Stimulated activated CD8-positive, alpha-beta memory T cell treated with anti-CD3 and anti-CD28 coated beads, Interleukin-4, amount 100 ng/mL, for 48 hours (primary cell): ENCODE data around the gene MBD3.

Experiments
- DNase-seq: peaks from one replicate; pipeline ENCODE4 v3.0.0-alpha.2; 2020

MBD3 gene

GRCh38 chr19:1592024-1592754 lies 476 bp downstream of the MBD3 start:
- DNase-seq: peak; percentile 86

- DNase-seq: no peak
Measured at GRCh38 chr19:1591421-1592023, 1.1 kb downstream of the MBD3 start.

- DNase-seq: peak; percentile 58
Measured at GRCh38 chr19:1590641-1591397, 1.8 kb downstream of the MBD3 start.

GRCh38 chr19:1587872-1588271 lies 4.8 kb downstream of the MBD3 start:
- DNase-seq: no peak

GRCh38 chr19:1585243-1585580 lies 7.5 kb downstream of the MBD3 start:
- no peak for DNase-seq

- DNase-seq: no peak
Measured at GRCh38 chr19:1584500-1585242, 8.0 kb downstream of the MBD3 start.

- no peak for DNase-seq
Measured at GRCh38 chr19:1582201-1582600, 10.5 kb downstream of the MBD3 start.

GRCh38 chr19:1580957-1581356 lies 11.7 kb downstream of the MBD3 start:
- DNase-seq: no peak

- DNase-seq: no peak
Measured at GRCh38 chr19:1580382-1580781, 12.3 kb downstream of the MBD3 start.

- no peak for DNase-seq
Measured at GRCh38 chr19:1579222-1579621, 13.4 kb downstream of the MBD3 start.

GRCh38 chr19:1577929-1578618 lies 14.6 kb downstream of the MBD3 start:
- no peak for DNase-seq

- no peak for DNase-seq
Measured at GRCh38 chr19:1577090-1577928, 15.4 kb downstream of the MBD3 start.

- DNase-seq: no peak
Measured at GRCh38 chr19:1576242-1577089, 16.2 kb downstream of the MBD3 start.

GRCh38 chr19:1575323-1576241 lies 17.1 kb downstream of the MBD3 start:
- no peak for DNase-seq

GRCh38 chr19:1574354-1575136 lies 18.1 kb downstream of the MBD3 start:
- DNase-seq: no peak

- DNase-seq: no peak
Measured at GRCh38 chr19:1572795-1573194, 19.9 kb downstream of the MBD3 start.

GRCh38 chr19:1571358-1571757 lies 21.3 kb downstream of the MBD3 start:
- no peak for DNase-seq

- no peak for DNase-seq
Measured at GRCh38 chr19:1570836-1571235, 21.8 kb downstream of the MBD3 start.

- no peak for DNase-seq
Measured at GRCh38 chr19:1569997-1570396, 22.7 kb downstream of the MBD3 start.
